Endothelial cell of umbilical vein (primary cell): ENCODE data around the gene MMADHC. TPM values are rescaled to one million over a fixed set of nuclear protein-coding genes. Genes with fewer than 3 reads are reported as not detected.

Experiments
- BruUV-seq: library from RNA; stranded (reverse); fragments of 400-500 nt; replicated peaks from 2 replicates; lab custom pipeline; 2021; lab: Mats Ljungman, UMichigan
- CTCF ChIA-PET: fragments of 300-600, 350-600 bp; sonication (Branson Sonifier 250); formaldehyde crosslinking; loops from one replicate; lab custom pipeline; 2021; ENCODE audit warnings: antibody characterized with exemption, inconsistent platforms; lab: Charles Lee
- POLR2A ChIA-PET: fragments of 300-600, 350-600 bp; sonication (Branson Sonifier 250); formaldehyde crosslinking; loops from one replicate; lab custom pipeline; 2021; ENCODE audit warnings: antibody characterized with exemption, inconsistent platforms; lab: Charles Lee
- DNase-seq: peaks from one replicate; pipeline ENCODE4 v3.0.0-alpha.2; 2011; ENCODE audit warnings: low read depth, low spot score
- FAIRE-seq: peaks from 2 replicates; lab custom pipeline; 2011; peaks lifted over from hg19 to GRCh38; lab: Jason Lieb, UNC
- H2AFZ ChIP-seq: 2 replicates; pipeline ENCODE4 v1.6.0; 2012; ENCODE audit warnings: low read depth, low read length, control low read depth, inconsistent platforms
- H3K27ac ChIP-seq: 2 replicates; pipeline ENCODE4 v1.5.1; 2011; ENCODE audit warnings: low read depth, mild to moderate bottlenecking, control low read depth, low read length, moderate library complexity; ENCODE audit not compliant: insufficient read depth
- H3K27me3 ChIP-seq, 2 experiments: 2 replicates each; pipeline versions ENCODE4 v1.6.0 to v1.6.1; 2011; ENCODE audit warnings: low read length in 2 of 2, mixed read lengths in 1 of 2; ENCODE audit not compliant: control insufficient read depth in 2 of 2, insufficient read depth in 2 of 2
- H3K36me3 ChIP-seq, 2 experiments: 2 replicates in 1 of 2; 3 replicates in 1 of 2; pipeline ENCODE4 v1.5.1; 2011; ENCODE audit warnings: low read length in 2 of 2, mild to moderate bottlenecking in 1 of 2, moderate library complexity in 1 of 2; ENCODE audit not compliant: control insufficient read depth in 2 of 2, insufficient read depth in 2 of 2; ENCODE audit errors: extremely low read depth in 1 of 2
- H3K4me1 ChIP-seq: 3 replicates; pipeline ENCODE4 v1.5.1; 2011; ENCODE audit warnings: mild to moderate bottlenecking, low read length; ENCODE audit not compliant: control insufficient read depth, insufficient read depth; ENCODE audit errors: extremely low read depth
- H3K4me2 ChIP-seq: 2 replicates; pipeline ENCODE4 v1.6.1; 2011; ENCODE audit warnings: low read length, control low read depth, mixed read lengths; ENCODE audit not compliant: insufficient read depth
- H3K4me3 ChIP-seq, 3 experiments: fragments of 200-600 bp in 1 of 3; sonication (generic), shearing (Covaris generic) in 1 of 3; replicated peaks in 1 of 3; 2 replicates each; pipeline ENCODE4 v1.5.1; 2011 to 2016; ENCODE audit warnings: control low read depth in 3 of 3, low read length in 3 of 3, mild to moderate bottlenecking in 2 of 3, inconsistent platforms in 1 of 3, low read depth in 1 of 3, moderate library complexity in 1 of 3; ENCODE audit not compliant: insufficient read depth in 1 of 3
- H3K79me2 ChIP-seq: 2 replicates; pipeline ENCODE4 v1.6.0; 2012; ENCODE audit warnings: low read length, inconsistent platforms; ENCODE audit not compliant: control insufficient read depth, insufficient read depth
- H3K9ac ChIP-seq: replicated peaks from 2 replicates; pipeline ENCODE3; 2011; ENCODE audit warnings: low read length, control low read depth; ENCODE audit not compliant: insufficient read depth; ENCODE audit errors: extremely low read depth
- H3K9me1 ChIP-seq: replicated peaks from 3 replicates; pipeline ENCODE4 v1.6.0; 2011; ENCODE audit warnings: mild to moderate bottlenecking, low read length; ENCODE audit not compliant: control insufficient read depth, insufficient read depth; ENCODE audit errors: extremely low read depth
- H3K9me3 ChIP-seq: replicated peaks from 2 replicates; pipeline ENCODE4 v1.5.1; 2012; ENCODE audit warnings: low read length, inconsistent platforms; ENCODE audit not compliant: control insufficient read depth, insufficient read depth
- H4K20me1 ChIP-seq: replicated peaks from 2 replicates; pipeline ENCODE3; 2011; ENCODE audit warnings: mild to moderate bottlenecking, low read length; ENCODE audit not compliant: control insufficient read depth, insufficient read depth; ENCODE audit errors: extremely low read depth
- CTCF ChIP-seq, 2 donors: IDR thresholded peaks; 1 replicate in 1 of 2; 2 replicates in 1 of 2; pipeline ENCODE4 v1.5.1; 2011; ENCODE audit warnings: low read length in 2 of 2, mild to moderate bottlenecking in 2 of 2, moderate library complexity in 2 of 2, control low read depth in 1 of 2, inconsistent platforms in 1 of 2, low read depth in 1 of 2; ENCODE audit not compliant: insufficient read depth in 1 of 2; ENCODE audit errors: extremely low read depth in 1 of 2
- EZH2 ChIP-seq: IDR thresholded peaks from 2 replicates; pipeline ENCODE4 v1.6.1; 2012; ENCODE audit warnings: borderline replicate concordance, low read depth, mild to moderate bottlenecking, moderate library complexity, low read length, inconsistent platforms; ENCODE audit not compliant: severe bottlenecking
- FOS ChIP-seq: IDR thresholded peaks from 2 replicates; pipeline ENCODE4 v1.6.1; 2011; ENCODE audit warnings: mild to moderate bottlenecking, low read length, moderate library complexity, borderline replicate concordance; ENCODE audit not compliant: insufficient read depth
- GATA2 ChIP-seq: IDR thresholded peaks from 2 replicates; pipeline ENCODE4 v1.7.0; 2011; ENCODE audit warnings: low read depth, mild to moderate bottlenecking, moderate library complexity, mixed read lengths, low read length; ENCODE audit not compliant: insufficient read length, insufficient read depth
- JUN ChIP-seq: IDR thresholded peaks from 2 replicates; pipeline ENCODE4 v1.6.1; 2011; ENCODE audit warnings: borderline replicate concordance, low read depth; ENCODE audit not compliant: insufficient read length, insufficient read depth
- MAX ChIP-seq: IDR thresholded peaks from 2 replicates; pipeline ENCODE4 v1.6.1; 2011; ENCODE audit not compliant: insufficient read depth, insufficient read length
- MYC ChIP-seq: IDR thresholded peaks from one replicate; pipeline ENCODE4 v1.6.1; 2011; ENCODE audit warnings: mild to moderate bottlenecking, low read depth, low read length
- POLR2A ChIP-seq: IDR thresholded peaks from 2 replicates; pipeline ENCODE4 v1.6.1; 2012; ENCODE audit warnings: low read depth, mild to moderate bottlenecking, control low read depth, low read length
- POLR2AphosphoS5 ChIP-seq: IDR thresholded peaks from 2 replicates; pipeline ENCODE4 v1.6.1; 2012; ENCODE audit warnings: low read depth, mild to moderate bottlenecking, control low read depth, low read length, moderate library complexity; ENCODE audit not compliant: insufficient read depth
- dilution Hi-C: fragments of 300-500 bp; cut with MboI; formaldehyde crosslinking; loops from one replicate; pipeline ENCODE4 v1.15.0; 2019; ENCODE audit warnings: low sequenced_read_pairs; ENCODE audit not compliant: extremely low pct_ligation_motif_present
- intact Hi-C: fragments of 100-400 bp; cut with micrococcal nuclease; formaldehyde crosslinking; loops from one replicate; pipeline ENCODE4 v1.10.0; 2022
- polyA plus RNA-seq, 4 experiments: library from polyadenylated mRNA; depleted of rRNA in 3 of 4; stranded (reverse) in 3 of 4; unstranded in 1 of 4; fragments of >200 nt; gene quantifications; 2 replicates each; pipeline versions ENCODE4 v1.2.1 to v1.2.3, GENCODE V29; 2011 to 2012; ENCODE audit warnings: missing spikeins in 1 of 4
- total RNA-seq: library from RNA; stranded (reverse); gene quantifications from 2 replicates; pipeline ENCODE4 v1.2.3, GENCODE V29; 2021

MMADHC gene
- total and polyA plus RNA-seq, 2 donors (not counting 3 experiments of a cell fraction or from before 2014, with no cell fraction given): 53.4 to 115 TPM

- H3K4me2 ChIP-seq: no peak overlapping the region
- BruUV-seq: no TSS peak
- POLR2A ChIA-PET: no interaction called here
- no peaks in the 10 kb centered on the region for H4K20me1 ChIP-seq
- H3K9ac ChIP-seq: no peak overlapping the region
- intact Hi-C loops (loop anchor here (5.0 to 10.0 kb wide), 5 partner anchors 232 to 1671 kb away; partner anchors contain the start of genes EPC2 and LYPD6), dilution Hi-C loops (no loop called here)
- H3K27me3 ChIP-seq: no peaks in the 10 kb centered on the region
- H3K4me3 ChIP-seq: no peak overlapping the region
- peaks cover 2 to 5% of the 10 kb centered on the region in 2 experiments for H3K36me3 ChIP-seq
- DNase-seq (no peak), FAIRE-seq (no peak)
- H2AFZ ChIP-seq: no peak overlapping the region
- no peak for TF ChIP-seq MAX
- TF ChIP-seq POLR2AphosphoS5: no peak
- no peak for TF ChIP-seq GATA2
- no peak for TF ChIP-seq POLR2A
- TF ChIP-seq JUN: no peak
- TF ChIP-seq EZH2: no peak
- no peak for TF ChIP-seq FOS
- no peak for TF ChIP-seq MYC
- TF ChIP-seq CTCF (IDR thresholded peaks at IDR 0.05; ENCODE audit: extremely low read depth in 1 of 2, insufficient read depth in 1 of 2, low read depth in 1 of 2, low read length in 2 of 2): no peak
- H3K79me2 ChIP-seq: no peaks in the 10 kb centered on the region
- H3K9me3 ChIP-seq: no peaks in the 10 kb centered on the region
- peaks cover 13% of the 10 kb centered on the region for H3K4me1 ChIP-seq
- no peak overlapping the region for H3K27ac ChIP-seq
- H3K9me1 ChIP-seq: no peaks in the 10 kb centered on the region
- CTCF ChIA-PET: interaction anchor here (0.6 to 5.3 kb wide), 4 partner anchors 10 to 1675 kb away, joined by 3 to 212 read pairs (median 16); no protein-coding TSS in a partner anchor
Observed at GRCh38 chr2:149564097-149564496, 23.5 kb downstream of the MMADHC start.
